IPS-15b (cell line): ENCODE measurements around the gene MED15.
"Not testable (repeated sequence)": the region's sequence is repeated elsewhere in the genome, so short reads cannot be mapped to it uniquely, and the experiment has no call there.

ENCODE experiments used
- H3K27me3 ChIP-seq: one replicate; pipeline ENCODE4 v1.6.1; 2013; ENCODE audit warnings: low read length; ENCODE audit not compliant: control insufficient read depth, insufficient read depth
- H3K36me3 ChIP-seq: one replicate; pipeline ENCODE4 v1.6.1; 2013; ENCODE audit warnings: low read length; ENCODE audit not compliant: control insufficient read depth, insufficient read depth
- H3K4me1 ChIP-seq: one replicate; pipeline ENCODE4 v1.6.1; 2013; ENCODE audit warnings: mild to moderate bottlenecking, low read length; ENCODE audit not compliant: control insufficient read depth, insufficient read depth
- H3K4me3 ChIP-seq: one replicate; pipeline ENCODE4 v1.5.1; 2013; ENCODE audit warnings: low read depth, low read length
- H3K9ac ChIP-seq: one replicate; pipeline ENCODE4 v1.6.1; 2013; ENCODE audit warnings: low read depth, mild to moderate bottlenecking, low read length
- H3K9me3 ChIP-seq: one replicate; pipeline ENCODE4 v1.6.1; 2013; ENCODE audit warnings: mild to moderate bottlenecking, low read length; ENCODE audit not compliant: control insufficient read depth, insufficient read depth

The MED15 gene

GRCh38 chr22:20542736-20543135 is 35.3 kb downstream of the MED15 start:
- Histone ChIP-seq H3K36me3 (peaks cover 6% of the 10 kb centered on the region), H3K9ac (no peak overlapping the region)

GRCh38 chr22:20545318-20545634 is 37.9 kb downstream of the MED15 start:
- not testable (repeated sequence) for H3K27me3 ChIP-seq, H3K9ac ChIP-seq, H3K4me3 ChIP-seq, H3K9me3 ChIP-seq, H3K36me3 ChIP-seq, H3K4me1 ChIP-seq

More at GRCh38 chr22:20542736-20543135, 35.3 kb downstream of the MED15 start:
- Histone ChIP-seq H3K9me3 (no peaks in the 10 kb centered on the region), H3K27me3 (no peaks in the 10 kb centered on the region), H3K4me1 (no peaks in the 10 kb centered on the region), H3K4me3 (no peak overlapping the region)

- H3K4me1 ChIP-seq = peaks cover 9% of the 10 kb centered on the region
- no peaks in the 10 kb centered on the region for H3K36me3 ChIP-seq
- H3K27me3 ChIP-seq = no peaks in the 10 kb centered on the region
- no peaks in the 10 kb centered on the region for H3K9me3 ChIP-seq
- no peak overlapping the region for H3K9ac ChIP-seq
- H3K4me3 ChIP-seq = no peak overlapping the region
These were observed 38.5 kb downstream of the MED15 start for GRCh38 chr22:20545681-20546521.

- Histone ChIP-seq H3K36me3 (peaks cover 5% of the 10 kb centered on the region), H3K9ac (no peak overlapping the region), H3K4me1 (peaks cover 13% of the 10 kb centered on the region)
These were observed 39.1 kb downstream of the MED15 start for GRCh38 chr22:20546541-20546950.

GRCh38 chr22:20547029-20547428 is 39.6 kb downstream of the MED15 start:
- Histone ChIP-seq H3K4me3 (no peak overlapping the region), H3K27me3 (no peaks in the 10 kb centered on the region), H3K36me3 (peaks cover 9% of the 10 kb centered on the region), H3K9ac (no peak overlapping the region), H3K9me3 (no peaks in the 10 kb centered on the region), H3K4me1 (peaks cover 14% of the 10 kb centered on the region)

More at GRCh38 chr22:20546541-20546950, 39.1 kb downstream of the MED15 start:
- Histone ChIP-seq H3K27me3 (no peaks in the 10 kb centered on the region), H3K9me3 (no peaks in the 10 kb centered on the region), H3K4me3 (no peak overlapping the region)

- peaks cover 14% of the 10 kb centered on the region for H3K4me1 ChIP-seq
- H3K36me3 ChIP-seq = peaks cover 18% of the 10 kb centered on the region
- no peak overlapping the region for H3K4me3 ChIP-seq
- no peaks in the 10 kb centered on the region for H3K9me3 ChIP-seq
- no peak overlapping the region for H3K9ac ChIP-seq
- no peaks in the 10 kb centered on the region for H3K27me3 ChIP-seq
These were observed 41.4 kb downstream of the MED15 start for GRCh38 chr22:20548806-20549205.

- Histone ChIP-seq H3K9ac (no peak overlapping the region), H3K9me3 (no peaks in the 10 kb centered on the region), H3K4me3 (no peak overlapping the region), H3K36me3 (peaks cover 23% of the 10 kb centered on the region), H3K4me1 (peaks cover 14% of the 10 kb centered on the region), H3K27me3 (no peaks in the 10 kb centered on the region)
These were observed 41.9 kb downstream of the MED15 start for GRCh38 chr22:20549232-20549841.

GRCh38 chr22:20550057-20550817 is 42.8 kb downstream of the MED15 start:
- Histone ChIP-seq H3K4me3 (no peak overlapping the region), H3K9ac (peak overlapping the region; percentile 26), H3K9me3 (no peaks in the 10 kb centered on the region), H3K4me1 (peaks cover 14% of the 10 kb centered on the region), H3K36me3 (peaks cover 32% of the 10 kb centered on the region), H3K27me3 (no peaks in the 10 kb centered on the region)

GRCh38 chr22:20550851-20551744 is 43.7 kb downstream of the MED15 start:
- Histone ChIP-seq H3K4me1 (peaks cover 14% of the 10 kb centered on the region), H3K9ac (peak overlapping the region; percentile 26), H3K27me3 (no peaks in the 10 kb centered on the region), H3K9me3 (no peaks in the 10 kb centered on the region), H3K4me3 (no peak overlapping the region), H3K36me3 (peaks cover 35% of the 10 kb centered on the region)

GRCh38 chr22:20551805-20552442 is 44.5 kb downstream of the MED15 start:
- peaks cover 36% of the 10 kb centered on the region for H3K36me3 ChIP-seq
- no peak overlapping the region for H3K4me3 ChIP-seq
- no peak overlapping the region for H3K9ac ChIP-seq
- peaks cover 14% of the 10 kb centered on the region for H3K4me1 ChIP-seq
- no peaks in the 10 kb centered on the region for H3K9me3 ChIP-seq
- no peaks in the 10 kb centered on the region for H3K27me3 ChIP-seq
